AG04450 (cell line): ENCODE data around the gene SLC29A3. TPM values are rescaled to one million over a fixed set of nuclear protein-coding genes. Genes with fewer than 3 reads are reported as not detected.

ENCODE experiments used
- CTCF ChIA-PET: fragments of 300-600, 350-600 bp; formaldehyde crosslinking; extraction: SDS; loops from one replicate; lab custom pipeline; 2022; ENCODE audit warnings: antibody characterized with exemption, inconsistent platforms; lab: Charles Lee
- POLR2A ChIA-PET: fragments of 350-600 bp; formaldehyde crosslinking; extraction: SDS; loops from one replicate; lab custom pipeline; 2021; ENCODE audit warnings: antibody characterized with exemption, inconsistent platforms; lab: Yijun Ruan, JAX
- DNase-seq: peaks from one replicate; pipeline ENCODE4 v3.0.0-alpha.2; 2011; ENCODE audit warnings: low read depth, low spot score
- H3K27ac ChIP-seq: one replicate; pipeline ENCODE4 v1.5.1; 2012; ENCODE audit warnings: low read depth, low read length, control low read depth
- H3K27me3 ChIP-seq: one replicate; pipeline ENCODE4 v1.6.0; 2012; ENCODE audit warnings: low read length; ENCODE audit not compliant: control insufficient read depth, insufficient read depth
- H3K4me3 ChIP-seq: 2 replicates; pipeline ENCODE4 v1.5.1; 2011; ENCODE audit warnings: mild to moderate bottlenecking, low read depth, low read length, control low read depth
- H3K9me3 ChIP-seq: 2 replicates; pipeline ENCODE4 v1.5.1; 2012; ENCODE audit warnings: low read length; ENCODE audit not compliant: control insufficient read depth, insufficient read depth
- polyA plus RNA-seq: library from polyadenylated mRNA; depleted of rRNA; stranded (reverse); fragments of >200 nt; gene quantifications from 2 replicates; pipeline ENCODE4 v1.2.3, GENCODE V29; 2011
- TF ChIP-seq, protein P1 (sequence below): IDR thresholded peaks from 2 replicates; pipeline ENCODE4 v1.5.1; 2011; ENCODE audit warnings: low read depth, low read length, control low read depth, inconsistent platforms

SLC29A3 gene
- polyA plus RNA-seq, 1 experiment, result 2.4 TPM

- no peak for DNase-seq
- Histone ChIP-seq H3K27me3 (no peaks in the 10 kb centered on the region), H3K27ac (no peak overlapping the region), H3K9me3 (no peaks in the 10 kb centered on the region), H3K4me3 (no peak overlapping the region)
- ChIA-PET CTCF (interaction anchor here (0.6 to 5.8 kb wide), 12 partner anchors 9 to 824 kb away, joined by 3 to 38 read pairs (median 4); no protein-coding TSS in a partner anchor), POLR2A (no interaction called here)
- TF ChIP-seq, protein P1, sequence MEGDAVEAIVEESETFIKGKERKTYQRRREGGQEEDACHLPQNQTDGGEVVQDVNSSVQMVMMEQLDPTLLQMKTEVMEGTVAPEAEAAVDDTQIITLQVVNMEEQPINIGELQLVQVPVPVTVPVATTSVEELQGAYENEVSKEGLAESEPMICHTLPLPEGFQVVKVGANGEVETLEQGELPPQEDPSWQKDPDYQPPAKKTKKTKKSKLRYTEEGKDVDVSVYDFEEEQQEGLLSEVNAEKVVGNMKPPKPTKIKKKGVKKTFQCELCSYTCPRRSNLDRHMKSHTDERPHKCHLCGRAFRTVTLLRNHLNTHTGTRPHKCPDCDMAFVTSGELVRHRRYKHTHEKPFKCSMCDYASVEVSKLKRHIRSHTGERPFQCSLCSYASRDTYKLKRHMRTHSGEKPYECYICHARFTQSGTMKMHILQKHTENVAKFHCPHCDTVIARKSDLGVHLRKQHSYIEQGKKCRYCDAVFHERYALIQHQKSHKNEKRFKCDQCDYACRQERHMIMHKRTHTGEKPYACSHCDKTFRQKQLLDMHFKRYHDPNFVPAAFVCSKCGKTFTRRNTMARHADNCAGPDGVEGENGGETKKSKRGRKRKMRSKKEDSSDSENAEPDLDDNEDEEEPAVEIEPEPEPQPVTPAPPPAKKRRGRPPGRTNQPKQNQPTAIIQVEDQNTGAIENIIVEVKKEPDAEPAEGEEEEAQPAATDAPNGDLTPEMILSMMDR, result no peak
Observed at GRCh38 chr10:71284544-71285179, 34.4 kb upstream of the SLC29A3 start.

- H3K27me3 ChIP-seq, result no peaks in the 10 kb centered on the region
- TF ChIP-seq, protein P1, result peak; percentile 79
- ChIA-PET CTCF (interaction anchor here (0.7 to 5.8 kb wide), 8 partner anchors 15 to 382 kb away, joined by 3 to 38 read pairs (median 4); no protein-coding TSS in a partner anchor), POLR2A (no interaction called here)
- no peak overlapping the region for H3K4me3 ChIP-seq
- DNase-seq, result no peak
- H3K27ac ChIP-seq, result no peak overlapping the region
- no peaks in the 10 kb centered on the region for H3K9me3 ChIP-seq
Observed at GRCh38 chr10:71285180-71285545, 33.9 kb upstream of the SLC29A3 start.

DNA sequence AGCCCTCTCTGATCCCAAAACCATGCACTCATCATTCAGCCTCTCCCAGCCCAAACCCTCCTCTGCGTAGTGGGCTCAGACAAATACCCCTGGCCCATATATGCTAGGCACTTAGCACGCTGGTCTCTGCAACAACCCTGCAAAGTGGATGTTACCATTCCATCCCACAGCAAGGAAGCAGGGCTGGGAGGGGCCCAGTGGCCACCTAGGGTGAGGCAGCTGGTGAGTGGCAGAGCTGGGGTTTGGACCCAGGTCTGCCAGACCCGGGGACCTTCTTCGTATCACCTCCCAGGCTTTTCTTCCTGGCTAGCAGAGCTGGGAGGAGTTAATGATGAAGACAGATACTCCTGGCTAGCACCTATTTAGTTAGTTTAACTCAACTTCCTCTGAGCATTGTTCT lies 33.1 kb upstream of the SLC29A3 start:
- no peak overlapping the region for H3K27ac ChIP-seq
- POLR2A ChIA-PET, result no interaction called here
- DNase-seq, result no peak
- TF ChIP-seq, protein P1, result no peak
- H3K27me3 ChIP-seq, result no peaks in the 10 kb centered on the region
- H3K9me3 ChIP-seq, result no peaks in the 10 kb centered on the region
- CTCF ChIA-PET, result interaction anchor here (0.5 to 5.8 kb wide), 5 partner anchors 16 to 383 kb away, joined by 3 to 38 read pairs (median 33); partner anchors contain the start of gene SLC29A3
- no peak overlapping the region for H3K4me3 ChIP-seq

GRCh38 chr10:71286521-71287294 lies 32.4 kb upstream of the SLC29A3 start:
- DNase-seq, result no peak
- Histone ChIP-seq H3K27ac (no peak overlapping the region), H3K4me3 (no peak overlapping the region), H3K27me3 (no peaks in the 10 kb centered on the region), H3K9me3 (no peaks in the 10 kb centered on the region)
- TF ChIP-seq, protein P1, result no peak
- ChIA-PET CTCF (interaction anchor here (1.4 to 5.8 kb wide), 4 partner anchors 16 to 383 kb away, joined by 3 to 38 read pairs (median 36); no protein-coding TSS in a partner anchor), POLR2A (no interaction called here)

GRCh38 chr10:71287456-71287855 lies 31.6 kb upstream of the SLC29A3 start:
- Histone ChIP-seq H3K27ac (no peak overlapping the region), H3K27me3 (no peaks in the 10 kb centered on the region), H3K4me3 (no peak overlapping the region), H3K9me3 (no peaks in the 10 kb centered on the region)
- CTCF ChIA-PET, result interaction anchor here (5.0 to 5.8 kb wide), 2 partner anchors 17 to 384 kb away, joined by 33 to 38 read pairs; no protein-coding TSS in a partner anchor
- TF ChIP-seq, protein P1, result no peak
- POLR2A ChIA-PET, result no interaction called here
- DNase-seq, result no peak
